ENCODE results near the gene PROZ.

PROZ gene

GRCh38 chr13:113141601-113141970 lies 16.9 kb upstream of the PROZ start:
- DNase-seq (ENCODE audit: low spot score): no peak

- DNase-seq (ENCODE audit: low spot score): no peak
These were observed 15.6 kb upstream of the PROZ start for GRCh38 chr13:113142876-113143275.

DNA sequence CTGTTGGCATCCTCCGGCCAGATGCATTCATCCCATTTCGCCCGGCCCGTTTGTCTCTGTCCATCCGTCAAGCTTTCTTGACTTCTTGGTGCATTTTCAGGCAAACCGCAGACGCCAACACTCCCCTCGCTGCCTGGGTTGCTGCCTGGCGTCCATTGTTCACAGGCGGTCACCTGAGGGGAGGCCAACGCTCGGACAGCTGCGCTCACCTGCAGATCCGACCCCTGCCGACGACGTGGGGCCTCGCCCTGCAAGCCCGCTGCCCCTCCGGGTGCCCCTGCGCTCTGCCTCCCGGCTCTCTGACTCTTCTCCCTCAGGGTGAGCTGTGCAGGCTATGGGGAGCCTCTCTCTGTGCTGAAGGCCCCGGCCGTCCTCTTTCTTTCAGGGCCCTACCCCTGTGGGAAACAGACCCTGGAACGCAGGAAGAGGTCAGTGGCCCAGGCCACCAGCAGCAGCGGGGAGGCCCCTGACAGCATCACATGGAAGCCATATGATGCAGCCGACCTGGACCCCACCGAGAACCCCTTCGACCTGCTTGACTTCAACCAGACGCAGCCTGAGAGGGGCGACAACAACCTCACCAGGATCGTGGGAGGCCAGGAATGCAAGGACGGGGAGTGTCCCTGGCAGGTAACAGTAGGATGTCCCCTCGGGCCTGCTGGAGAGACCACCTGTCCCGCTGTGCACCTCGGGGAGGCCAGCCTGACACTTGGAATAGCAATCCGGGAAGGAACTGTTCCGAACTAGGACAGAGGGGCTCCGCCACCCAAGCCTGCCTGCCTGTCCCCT lies 14.8 kb upstream of the PROZ start:
- DNase-seq (ENCODE audit: low spot score): no peak

DNA sequence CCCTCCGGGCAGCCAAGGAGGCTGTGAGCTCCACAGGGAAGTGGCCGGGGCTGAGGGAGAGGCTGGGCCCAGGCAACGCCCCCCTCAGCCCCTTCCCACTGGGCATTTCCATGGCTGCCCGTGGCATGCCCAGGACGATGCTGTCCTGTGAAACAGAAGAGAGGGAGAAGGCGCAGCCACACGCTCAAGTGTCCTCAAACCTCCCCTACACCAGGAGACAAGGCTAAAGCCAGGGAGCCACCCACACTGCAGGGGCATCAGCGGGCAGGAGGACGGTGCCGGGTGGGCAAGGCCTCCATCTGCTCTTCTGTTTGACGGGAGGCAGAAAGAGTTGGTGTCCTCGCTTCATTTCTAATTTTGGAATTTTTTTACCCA lies 14.2 kb upstream of the PROZ start:
- DNase-seq (ENCODE audit: low spot score): no peak

DNA sequence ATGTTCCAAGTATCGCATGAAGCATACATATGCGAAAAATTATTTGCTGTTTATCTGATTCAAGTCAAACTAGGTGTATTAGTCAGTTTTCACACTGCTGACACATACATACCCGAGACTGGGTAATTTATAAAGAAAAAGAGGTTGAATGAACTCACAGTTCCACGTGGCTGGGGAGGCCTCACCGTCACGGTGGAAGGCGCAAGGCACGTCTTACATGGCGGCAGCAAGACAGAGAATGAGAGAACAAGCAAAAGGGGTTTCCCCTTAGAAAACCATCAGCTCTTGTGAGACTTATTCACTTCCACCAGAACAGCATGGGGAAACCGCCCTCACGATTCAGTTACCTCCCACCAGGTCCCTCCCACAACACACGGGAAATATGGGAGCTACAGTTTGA lies 13.0 kb upstream of the PROZ start:
- no peak for DNase-seq (ENCODE audit: low spot score)

DNA sequence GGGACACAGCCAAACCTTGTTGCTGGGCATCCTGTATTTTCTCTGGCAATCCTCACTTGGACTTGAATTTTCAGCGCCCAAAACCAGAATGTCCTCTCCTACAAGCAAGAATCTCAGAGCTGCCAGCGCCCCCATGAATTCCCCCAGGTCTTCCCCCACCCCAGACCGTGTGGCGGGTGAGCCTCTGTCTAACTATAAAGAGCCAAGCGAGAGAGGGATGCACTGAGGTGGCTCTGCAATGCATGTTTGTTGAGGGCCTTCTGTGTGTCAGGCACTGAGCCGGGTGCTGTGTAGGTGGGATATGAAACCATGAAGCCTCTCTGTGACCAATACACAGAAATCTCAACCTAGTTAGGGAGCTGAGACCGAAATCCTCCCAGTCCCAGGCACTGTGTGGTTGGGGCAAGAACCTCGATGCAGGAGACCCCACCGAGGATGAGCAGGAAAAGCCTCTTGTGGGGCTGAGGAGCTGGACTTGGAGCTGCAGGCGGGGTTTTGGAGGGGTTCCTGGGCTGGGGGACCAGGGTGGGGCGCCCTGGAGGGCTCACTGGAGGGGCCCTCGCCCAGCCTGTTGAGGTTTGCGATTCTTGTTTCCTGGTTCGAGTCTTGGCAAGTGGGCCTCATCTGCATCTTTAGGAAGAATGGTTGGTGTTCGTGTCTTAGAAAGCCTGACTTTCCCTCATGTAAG lies 12.4 kb upstream of the PROZ start:
- DNase-seq (ENCODE audit: low spot score): no peak

- DNase-seq (ENCODE audit: low spot score): no peak
These were observed 11.7 kb upstream of the PROZ start for GRCh38 chr13:113146750-113147149.

GRCh38 chr13:113147206-113147605 lies 11.2 kb upstream of the PROZ start:
- DNase-seq (ENCODE audit: low spot score): no peak

DNA sequence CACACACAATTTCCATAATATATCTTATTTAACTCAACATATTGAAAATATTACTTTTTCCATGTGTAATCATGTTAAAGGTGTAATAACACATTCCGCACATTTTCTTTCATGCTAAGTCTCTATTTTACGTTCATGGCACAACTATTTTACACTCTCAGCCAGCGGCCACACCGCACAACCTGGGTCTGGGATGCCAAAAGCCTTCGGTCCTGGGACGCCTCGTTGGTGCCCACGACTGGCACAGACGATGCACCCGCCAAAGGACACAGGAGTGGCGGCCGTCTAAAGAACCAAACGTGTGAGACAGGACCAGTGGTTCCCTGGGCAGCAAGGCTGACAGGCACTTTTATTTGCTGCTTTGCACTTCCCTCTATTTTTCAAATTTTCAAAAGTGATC lies 10.0 kb upstream of the PROZ start:
- DNase-seq (ENCODE audit: low spot score): no peak

- no peak for DNase-seq (ENCODE audit: low spot score)
These were observed 9.4 kb upstream of the PROZ start for GRCh38 chr13:113148940-113149503.

DNA sequence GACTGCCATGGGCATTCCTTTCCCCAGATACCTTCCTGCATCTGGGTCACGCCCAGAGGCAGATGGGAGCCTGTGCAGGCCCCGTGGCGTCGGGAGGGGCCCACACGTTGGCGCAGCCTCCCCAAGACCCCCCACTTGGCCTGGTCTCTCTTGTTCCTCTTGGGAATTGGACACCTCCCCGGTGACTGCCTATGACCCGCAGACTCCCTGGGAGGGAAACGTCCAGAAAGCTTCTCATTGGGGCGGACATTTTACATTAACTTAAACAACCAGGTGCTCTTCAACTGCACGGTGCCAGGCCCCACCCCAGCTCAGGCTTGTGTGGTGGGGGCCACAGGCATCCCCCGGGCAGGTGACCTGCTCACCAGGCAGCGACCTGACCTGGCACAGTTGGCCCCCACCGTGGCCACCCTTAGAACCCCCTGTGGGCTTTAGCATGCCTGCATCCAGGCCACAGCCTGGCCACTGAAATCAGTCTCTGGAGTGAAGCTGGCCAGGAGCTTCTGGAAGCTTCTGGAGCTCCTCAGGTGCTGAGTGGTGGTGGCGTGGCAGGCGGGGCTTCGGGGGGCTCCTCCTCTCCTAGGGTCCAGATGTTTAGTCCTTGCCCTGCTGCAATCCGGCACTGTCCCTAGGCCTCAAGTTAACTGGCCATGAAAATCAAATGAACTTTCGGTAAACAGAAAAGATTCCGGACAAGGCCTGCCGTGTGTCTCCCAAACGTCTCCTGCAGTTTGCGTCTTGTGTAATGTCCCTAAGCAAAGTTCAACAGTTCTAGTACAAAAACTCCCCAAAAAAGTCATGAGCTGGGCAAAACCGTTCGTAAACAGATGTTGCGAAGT lies 8.5 kb upstream of the PROZ start:
- no peak for DNase-seq (ENCODE audit: low spot score)

DNA sequence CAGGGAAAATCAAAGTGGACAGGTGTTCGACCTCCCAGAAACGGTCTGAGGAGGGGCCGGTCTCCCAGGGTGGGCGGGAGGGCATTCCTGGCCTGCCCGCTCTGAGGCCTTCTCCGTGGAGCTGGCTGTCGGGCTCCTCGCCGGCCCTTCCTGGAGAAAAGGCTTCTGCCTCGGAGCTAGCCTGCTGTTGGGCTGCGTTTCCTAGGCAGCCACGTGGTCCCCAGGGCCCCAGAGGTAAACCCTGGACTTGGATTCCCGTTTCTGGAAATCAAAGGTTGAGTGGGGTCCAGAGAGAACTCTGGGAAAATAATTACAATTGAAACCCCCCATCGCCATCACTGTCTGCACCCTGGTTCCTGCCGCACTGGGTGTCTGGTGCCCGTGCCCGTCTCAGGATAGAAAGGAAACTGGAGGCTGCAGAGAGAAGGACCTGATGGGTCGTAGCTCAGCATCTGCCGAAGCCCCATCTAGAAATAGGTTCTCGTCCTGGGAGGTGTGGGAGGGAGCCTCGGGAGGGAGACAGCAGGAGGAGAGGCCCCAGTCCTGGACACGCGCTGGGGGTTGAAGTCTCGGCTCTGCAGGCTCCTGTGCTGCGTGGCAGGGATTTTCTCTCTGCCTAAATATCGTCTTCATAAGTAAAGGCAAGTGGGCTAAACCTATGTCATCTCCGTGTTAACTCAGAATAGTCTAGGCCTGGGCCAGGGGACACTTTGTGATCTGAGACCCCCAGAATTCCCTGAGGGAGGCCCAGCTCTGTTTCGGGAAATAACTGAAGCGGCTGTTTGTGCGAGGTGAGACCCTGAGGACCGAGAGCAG lies 7.7 kb upstream of the PROZ start:
- no peak for DNase-seq (ENCODE audit: low spot score)

- no peak for DNase-seq (ENCODE audit: low spot score)
These were observed 6.4 kb upstream of the PROZ start for GRCh38 chr13:113151745-113152690.

- no peak for DNase-seq (ENCODE audit: low spot score)
These were observed 5.8 kb upstream of the PROZ start for GRCh38 chr13:113152691-113152983.

- peak; percentile 40 for DNase-seq (ENCODE audit: low spot score)
These were observed 5.3 kb upstream of the PROZ start for GRCh38 chr13:113152984-113153809.

GRCh38 chr13:113153810-113154748 lies 4.4 kb upstream of the PROZ start:
- peak; percentile 79 for DNase-seq (ENCODE audit: low spot score)

GRCh38 chr13:113155201-113155600 lies 3.2 kb upstream of the PROZ start:
- no peak for DNase-seq (ENCODE audit: low spot score)

- DNase-seq (ENCODE audit: low spot score): no peak
These were observed 2.3 kb upstream of the PROZ start for GRCh38 chr13:113155982-113156655.
